ENCODE data around the gene CHPF.

The CHPF gene

DNA sequence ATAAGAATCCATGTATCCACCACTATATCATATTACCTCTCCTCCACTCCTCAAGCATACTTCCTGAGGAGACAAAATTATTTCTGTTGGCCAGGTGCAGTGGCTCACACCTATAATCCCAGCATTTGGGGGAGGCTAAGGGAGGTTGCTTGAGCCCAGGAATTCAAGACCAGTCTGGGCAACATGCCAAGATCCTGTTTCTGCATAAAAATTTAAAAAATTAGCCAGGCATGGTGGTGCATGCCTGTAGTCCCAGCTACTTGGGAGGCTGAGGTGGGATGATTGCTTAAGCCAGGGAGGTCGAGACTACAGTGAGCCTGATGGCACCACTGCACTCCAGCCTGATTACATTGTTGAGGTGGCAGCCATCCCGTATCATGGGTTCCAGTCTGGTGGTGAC, 37.7 kb upstream of the CHPF start:
- H3K14ac ChIP-seq (ENCODE audit: low read length), result no peak overlapping the region
- no peak overlapping the region for H2AFZ ChIP-seq (ENCODE audit: insufficient read depth, low read length, poor library complexity)
- H3K36me3 ChIP-seq (ENCODE audit: control insufficient read depth in 1 of 2, insufficient read depth in 2 of 2, low read length in 2 of 2), result no peaks in the 10 kb centered on the region
- no peak overlapping the region for H2BK12ac ChIP-seq (ENCODE audit: low read length)
- no peak overlapping the region for H4K12ac ChIP-seq (ENCODE audit: low read depth, low read length)
- no peak overlapping the region for H3K27ac ChIP-seq (ENCODE audit: low read depth, low read length)
- no peaks in the 10 kb centered on the region for H3K27me3 ChIP-seq (ENCODE audit: insufficient read depth, low read length)
- WGBS (ENCODE audit: extremely low coverage, insufficient coverage, insufficient read length), result no CpG with 5 or more reads among the region's 2 CpGs
- no peaks in the 10 kb centered on the region for H3K79me1 ChIP-seq (ENCODE audit: low read length)
- H2BK5ac ChIP-seq (ENCODE audit: low read depth, low read length, poor library complexity), result no peak overlapping the region
- no peak overlapping the region for H3K4me3 ChIP-seq (ENCODE audit: low read depth, low read length)
- no peak overlapping the region for H2AK5ac ChIP-seq (ENCODE audit: low read length)
- H3K23ac ChIP-seq (ENCODE audit: low read length), result no peak overlapping the region
- H3K18ac ChIP-seq (ENCODE audit: low read length), result no peak overlapping the region
- H4K8ac ChIP-seq (ENCODE audit: low read depth, low read length), result no peak overlapping the region
- no peak overlapping the region for H3K4ac ChIP-seq (ENCODE audit: low read depth, low read length)
- no peak overlapping the region for H4K91ac ChIP-seq (ENCODE audit: low read depth, low read length)
- H3K9ac ChIP-seq (ENCODE audit: low read length), result no peak overlapping the region
- peaks cover 18 to 20% of the 10 kb centered on the region in 2 experiments for H3K4me1 ChIP-seq (ENCODE audit: control insufficient read depth in 1 of 2, insufficient read depth in 2 of 2, low read length in 2 of 2)
- H3K9me3 ChIP-seq (ENCODE audit: insufficient read depth, low read depth, low read length), result no peaks in the 10 kb centered on the region
- H3K4me2 ChIP-seq (ENCODE audit: low read length), result no peak overlapping the region
- peak; percentile 47 to 82 for DNase-seq
- H2BK120ac ChIP-seq (ENCODE audit: insufficient read depth, low read length, poor library complexity), result no peak overlapping the region
- H3K79me2 ChIP-seq (ENCODE audit: control insufficient read depth, insufficient read depth, low read length, poor library complexity), result no peaks in the 10 kb centered on the region

DNA sequence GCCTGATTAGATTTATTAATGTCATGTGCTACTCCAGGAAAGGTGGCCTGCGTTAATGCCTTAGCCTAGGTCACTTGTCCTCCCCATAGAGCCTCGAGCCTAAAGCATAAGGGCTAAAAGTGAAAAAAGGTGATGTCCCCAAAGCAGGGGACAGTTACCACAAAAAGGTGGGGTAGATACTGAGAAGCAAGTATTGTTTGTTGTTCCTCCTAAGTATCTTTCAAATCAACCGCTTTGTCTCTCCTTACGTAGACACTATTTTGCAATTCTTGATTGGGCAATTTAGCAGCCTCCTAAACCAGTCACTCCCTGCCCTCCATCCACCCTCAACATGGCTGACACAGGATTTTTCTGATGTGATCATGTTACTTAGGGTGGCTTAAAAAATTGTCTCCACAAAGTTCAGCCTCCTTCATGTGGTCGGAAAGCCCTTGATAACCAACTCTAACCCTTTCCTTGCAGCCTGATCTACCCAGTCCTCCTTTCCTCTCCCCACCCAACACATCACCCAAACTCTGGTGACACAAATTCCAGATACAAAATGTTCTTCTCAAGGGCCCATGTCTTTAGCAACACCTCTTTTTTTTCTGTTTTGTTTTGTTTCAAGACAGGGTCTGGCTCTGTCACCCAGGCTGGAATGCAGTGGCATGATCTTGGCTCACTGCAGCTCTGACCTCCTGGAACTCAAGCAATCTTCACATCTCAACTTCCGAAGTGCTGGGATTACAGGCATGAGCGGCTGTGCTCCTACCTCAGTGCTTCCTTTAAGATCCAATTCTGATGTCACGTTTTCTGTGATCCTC, 35.4 kb upstream of the CHPF start:
- no peak overlapping the region for H2AK5ac ChIP-seq (ENCODE audit: low read length)
- peak; percentile 61 to 97 for DNase-seq
- H4K91ac ChIP-seq (ENCODE audit: low read depth, low read length), result peak overlapping the region; percentile 81
- H3K27me3 ChIP-seq (ENCODE audit: insufficient read depth, low read length), result no peaks in the 10 kb centered on the region
- H2AFZ ChIP-seq (ENCODE audit: insufficient read depth, low read length, poor library complexity), result no peak overlapping the region
- peak overlapping the region; percentile 32 for H4K8ac ChIP-seq (ENCODE audit: low read depth, low read length)
- H4K12ac ChIP-seq (ENCODE audit: low read depth, low read length), result no peak overlapping the region
- H3K36me3 ChIP-seq (ENCODE audit: control insufficient read depth in 1 of 2, insufficient read depth in 2 of 2, low read length in 2 of 2), result no peaks in the 10 kb centered on the region
- no CpG with 5 or more reads among the region's 8 CpGs for WGBS (ENCODE audit: extremely low coverage, insufficient coverage, insufficient read length)
- no peak overlapping the region for H3K14ac ChIP-seq (ENCODE audit: low read length)
- H3K27ac ChIP-seq (ENCODE audit: low read depth, low read length), result peak overlapping the region; percentile 82
- no peak overlapping the region for H3K9ac ChIP-seq (ENCODE audit: low read length)
- H3K4me1 ChIP-seq (ENCODE audit: control insufficient read depth in 1 of 2, insufficient read depth in 2 of 2, low read length in 2 of 2), result peaks cover 20 to 21% of the 10 kb centered on the region in 2 experiments
- no peak overlapping the region for H2BK5ac ChIP-seq (ENCODE audit: low read depth, low read length, poor library complexity)
- no peaks in the 10 kb centered on the region for H3K79me1 ChIP-seq (ENCODE audit: low read length)
- H3K4ac ChIP-seq (ENCODE audit: low read depth, low read length), result no peak overlapping the region
- no peak overlapping the region for H3K4me3 ChIP-seq (ENCODE audit: low read depth, low read length)
- H3K9me3 ChIP-seq (ENCODE audit: insufficient read depth, low read depth, low read length), result no peaks in the 10 kb centered on the region
- H3K23ac ChIP-seq (ENCODE audit: low read length), result no peak overlapping the region
- peak overlapping the region; percentile 47 for H2BK12ac ChIP-seq (ENCODE audit: low read length)
- H3K4me2 ChIP-seq (ENCODE audit: low read length), result no peak overlapping the region
- H2BK120ac ChIP-seq (ENCODE audit: insufficient read depth, low read length, poor library complexity), result peak overlapping the region; percentile 12
- no peak overlapping the region for H3K18ac ChIP-seq (ENCODE audit: low read length)
- H3K79me2 ChIP-seq (ENCODE audit: control insufficient read depth, insufficient read depth, low read length, poor library complexity), result no peaks in the 10 kb centered on the region

DNA sequence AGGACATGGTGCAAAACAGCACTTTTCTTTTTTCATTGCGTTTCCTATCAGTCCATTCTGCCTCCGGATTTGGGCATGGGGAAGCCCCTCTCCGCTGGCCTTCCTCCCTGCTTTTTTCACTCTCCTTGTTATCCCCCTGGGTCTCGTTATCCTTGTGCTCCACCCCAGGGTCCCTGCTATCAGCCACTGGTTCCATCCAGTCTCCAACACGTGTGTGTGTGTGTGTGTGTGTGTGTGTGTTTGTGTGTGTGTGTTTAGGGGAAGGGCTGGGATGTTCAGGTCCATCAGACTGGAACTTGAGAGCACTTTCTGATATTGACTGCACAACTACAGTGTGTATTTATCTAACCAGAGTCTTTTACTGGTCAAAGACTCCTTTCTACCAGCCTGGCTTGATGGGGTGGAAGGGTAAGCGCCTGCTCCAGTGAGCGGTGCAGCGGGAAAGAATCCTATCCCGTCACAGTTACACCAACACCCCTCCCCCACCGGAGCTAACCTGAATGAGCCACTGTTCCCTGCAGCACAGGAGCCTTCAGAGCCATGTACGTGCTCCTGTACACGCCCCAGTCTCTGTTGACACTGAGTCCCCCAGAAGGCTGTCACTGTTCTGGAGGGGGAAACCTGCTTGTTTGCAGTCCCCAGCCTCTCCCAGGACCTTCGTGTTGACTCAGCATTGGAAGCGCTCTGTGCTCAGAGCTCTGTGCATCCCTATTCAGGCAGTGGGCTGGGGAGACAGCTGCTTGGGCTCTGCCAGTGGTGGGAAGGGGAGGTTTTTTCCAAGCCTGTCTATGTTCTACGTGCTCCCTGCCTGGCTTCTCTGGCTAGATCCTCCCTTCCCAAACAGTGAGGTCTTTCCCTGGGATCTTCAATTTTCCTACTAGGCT, 33.1 kb upstream of the CHPF start:
- WGBS (ENCODE audit: extremely low coverage, insufficient coverage, insufficient read length), result no CpG with 5 or more reads among the region's 15 CpGs
- Histone ChIP-seq H4K12ac (ENCODE audit: low read depth, low read length) (no peak overlapping the region), H4K8ac (ENCODE audit: low read depth, low read length) (no peak overlapping the region)

DNA sequence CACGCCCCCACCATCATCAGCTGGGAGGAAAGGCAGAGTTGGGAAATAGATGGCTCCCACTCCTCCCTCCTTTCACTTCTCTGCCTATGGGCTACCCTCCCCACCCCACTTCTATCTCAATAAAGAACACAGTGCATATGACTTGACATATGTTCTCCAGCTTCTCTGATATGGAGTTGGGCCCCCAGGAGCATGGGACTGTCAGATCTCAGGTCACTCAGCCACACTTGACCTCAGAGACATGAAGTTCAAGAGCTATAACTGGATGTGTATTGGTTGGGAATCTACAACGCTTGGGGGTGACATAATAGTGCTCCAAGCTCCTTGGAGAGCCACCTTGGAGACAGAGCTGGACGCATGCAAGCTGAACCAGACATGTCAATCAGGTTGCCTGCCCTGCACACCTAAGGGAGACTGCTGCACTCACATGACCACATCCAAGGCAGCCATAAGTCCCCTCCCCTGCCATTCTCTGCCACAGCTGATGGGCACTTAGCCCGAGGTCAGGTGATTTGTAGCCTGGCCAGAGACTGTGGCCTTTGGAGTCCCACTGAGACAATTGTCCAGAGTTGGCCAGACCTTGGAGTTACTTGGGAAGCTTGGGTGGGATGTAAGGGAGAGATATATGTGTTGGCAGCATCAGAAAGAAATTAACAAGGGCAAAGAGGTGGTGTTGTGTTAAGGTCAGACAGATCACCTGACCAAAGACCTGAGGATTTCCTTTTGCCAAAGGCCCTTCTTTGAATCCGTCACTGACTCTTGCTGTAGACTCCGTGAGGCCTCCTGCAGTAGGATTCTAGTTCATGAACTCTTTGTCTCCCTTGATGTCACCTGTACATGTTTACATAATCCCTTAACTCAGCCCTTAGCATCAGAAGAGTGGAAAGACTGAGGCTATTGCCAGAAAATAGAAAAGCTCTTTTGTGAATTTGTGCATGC, 32.2 kb upstream of the CHPF start:
- H4K8ac ChIP-seq (ENCODE audit: low read depth, low read length), result no peak overlapping the region

More for the DNA sequence above, 33.1 kb upstream of the CHPF start:
- no peak overlapping the region for H3K9ac ChIP-seq (ENCODE audit: low read length)
- H3K4me3 ChIP-seq (ENCODE audit: low read depth, low read length), result no peak overlapping the region
- no peaks in the 10 kb centered on the region for H3K9me3 ChIP-seq (ENCODE audit: insufficient read depth, low read depth, low read length)
- H2BK120ac ChIP-seq (ENCODE audit: insufficient read depth, low read length, poor library complexity), result peak overlapping the region; percentile 16
- H2BK5ac ChIP-seq (ENCODE audit: low read depth, low read length, poor library complexity), result no peak overlapping the region
- H2AFZ ChIP-seq (ENCODE audit: insufficient read depth, low read length, poor library complexity), result no peak overlapping the region
- H3K4me2 ChIP-seq (ENCODE audit: low read length), result peak overlapping the region; percentile 39
- peaks cover 4% of the 10 kb centered on the region for H3K79me2 ChIP-seq (ENCODE audit: control insufficient read depth, insufficient read depth, low read length, poor library complexity)
- H3K27me3 ChIP-seq (ENCODE audit: insufficient read depth, low read length), result no peaks in the 10 kb centered on the region
- peaks cover 32 to 34% of the 10 kb centered on the region in 2 experiments for H3K4me1 ChIP-seq (ENCODE audit: control insufficient read depth in 1 of 2, insufficient read depth in 2 of 2, low read length in 2 of 2)
- H3K27ac ChIP-seq (ENCODE audit: low read depth, low read length), result peak overlapping the region; percentile 31
- H2AK5ac ChIP-seq (ENCODE audit: low read length), result peak overlapping the region; percentile 79
- H3K79me1 ChIP-seq (ENCODE audit: low read length), result peaks cover 14% of the 10 kb centered on the region
- DNase-seq, result peak; percentile 41 to 54
- no peak overlapping the region for H3K23ac ChIP-seq (ENCODE audit: low read length)
- peak overlapping the region; percentile 48 for H2BK12ac ChIP-seq (ENCODE audit: low read length)
- H3K4ac ChIP-seq (ENCODE audit: low read depth, low read length), result no peak overlapping the region
- peak overlapping the region; percentile 79 for H4K91ac ChIP-seq (ENCODE audit: low read depth, low read length)
- H3K36me3 ChIP-seq (ENCODE audit: control insufficient read depth in 1 of 2, insufficient read depth in 2 of 2, low read length in 2 of 2), result no peaks in the 10 kb centered on the region
- H3K18ac ChIP-seq (ENCODE audit: low read length), result no peak overlapping the region
- H3K14ac ChIP-seq (ENCODE audit: low read length), result peak overlapping the region; percentile 28

More for the DNA sequence above, 32.2 kb upstream of the CHPF start:
- Histone ChIP-seq H4K91ac (ENCODE audit: low read depth, low read length) (peak overlapping the region; percentile 79), H2BK5ac (ENCODE audit: low read depth, low read length, poor library complexity) (no peak overlapping the region), H3K4ac (ENCODE audit: low read depth, low read length) (no peak overlapping the region), H2BK12ac (ENCODE audit: low read length) (peak overlapping the region; percentile 55), H3K4me1 (ENCODE audit: control insufficient read depth in 1 of 2, insufficient read depth in 2 of 2, low read length in 2 of 2) (peaks cover 32 to 36% of the 10 kb centered on the region in 2 experiments), H3K27me3 (ENCODE audit: insufficient read depth, low read length) (no peaks in the 10 kb centered on the region), H3K9me3 (ENCODE audit: insufficient read depth, low read depth, low read length) (peaks cover 2% of the 10 kb centered on the region), H2BK120ac (ENCODE audit: insufficient read depth, low read length, poor library complexity) (no peak overlapping the region), H3K4me2 (ENCODE audit: low read length) (no peak overlapping the region), H3K23ac (ENCODE audit: low read length) (no peak overlapping the region), H3K36me3 (ENCODE audit: control insufficient read depth in 1 of 2, insufficient read depth in 2 of 2, low read length in 2 of 2) (no peaks in the 10 kb centered on the region), H4K12ac (ENCODE audit: low read depth, low read length) (no peak overlapping the region), H3K18ac (ENCODE audit: low read length) (no peak overlapping the region), H3K79me1 (ENCODE audit: low read length) (peaks cover 22% of the 10 kb centered on the region), H3K14ac (ENCODE audit: low read length) (peak overlapping the region; percentile 26), H3K79me2 (ENCODE audit: control insufficient read depth, insufficient read depth, low read length, poor library complexity) (peaks cover 6% of the 10 kb centered on the region), H2AK5ac (ENCODE audit: low read length) (peak overlapping the region; percentile 40), H3K4me3 (ENCODE audit: low read depth, low read length) (no peak overlapping the region), H3K27ac (ENCODE audit: low read depth, low read length) (no peak overlapping the region), H2AFZ (ENCODE audit: insufficient read depth, low read length, poor library complexity) (no peak overlapping the region), H3K9ac (ENCODE audit: low read length) (no peak overlapping the region)
- no CpG with 5 or more reads among the region's 6 CpGs for WGBS (ENCODE audit: extremely low coverage, insufficient coverage, insufficient read length)
- DNase-seq, result no peak
